ENCODE results near the gene SNX6. TPM values are rescaled to one million over a fixed set of nuclear protein-coding genes. Genes with fewer than 3 reads are reported as not detected.
"Not testable (repeated sequence)": the region's sequence is repeated elsewhere in the genome, so short reads cannot be mapped to it uniquely, and the experiment has no call there.

SNX6 gene
- total and polyA plus RNA-seq, 9 of the 15 experiments (the other 6 are each of a cell fraction or from before 2014, with no cell fraction given): 34.6 to 111 (median 57.5) TPM

- in situ Hi-C loops (cut with MboI); DNase-seq (ENCODE audit: extremely low read depth in 1 of 4, low spot score in 3 of 4); FAIRE-seq; H3K4me3 ChIP-seq; H3K9ac ChIP-seq (ENCODE audit: insufficient read depth in 1 of 2, low read depth in 2 of 2, low read length in 2 of 2); ATAC-seq; H3K9me1 ChIP-seq (ENCODE audit: control insufficient read depth, insufficient read depth, low read length); H3K36me3 ChIP-seq (ENCODE audit: control insufficient read depth, insufficient read depth, low read length); CTCF ChIA-PET (ENCODE audit: low intra/inter-chr PET ratio); H3K27me3 ChIP-seq (ENCODE audit: control insufficient read depth in 2 of 2, insufficient read depth in 2 of 2, low read length in 2 of 2); H3K79me2 ChIP-seq (ENCODE audit: control insufficient read depth, insufficient read depth, low read length); H3K9me3 ChIP-seq (replicated peaks; ENCODE audit: control insufficient read depth, insufficient read depth, low read depth, low read length); H4K20me1 ChIP-seq (replicated peaks; ENCODE audit: control insufficient read depth, insufficient read depth, low read length); H2AFZ ChIP-seq (ENCODE audit: low read depth, low read length); intact Hi-C loops (cut with micrococcal nuclease); H3K27ac ChIP-seq (ENCODE audit: extremely low read depth, low read depth, low read length); BruUV-seq (replicated peaks); H3K4me2 ChIP-seq (ENCODE audit: insufficient read depth, low read length); H3K4me1 ChIP-seq (replicated peaks in 1 of 2; ENCODE audit: control insufficient read depth in 2 of 2, insufficient read depth in 2 of 2, low read length in 2 of 2): not testable (repeated sequence)
- POLR2A ChIA-PET: interaction anchor here (0.6 to 1.6 kb wide), 3 partner anchors 218 to 1277 kb away, joined by 3 to 6 read pairs (median 4); no protein-coding TSS in a partner anchor
- WGBS (ENCODE audit: insufficient coverage, low coverage, missing lambda C conversion rate): 81% methylated on average over 9 of the region's 19 CpGs
These were observed 80.5 kb downstream of the SNX6 start for GRCh38 chr14:34549276-34549966.

GRCh38 chr14:34548472-34548981 is 81.4 kb downstream of the SNX6 start:
- H3K4me2 ChIP-seq (ENCODE audit: insufficient read depth, low read length): no peak overlapping the region
- no peak for FAIRE-seq
- no peak overlapping the region for H3K27ac ChIP-seq (ENCODE audit: extremely low read depth, low read depth, low read length)
- H2AFZ ChIP-seq (ENCODE audit: low read depth, low read length): peak overlapping the region; percentile 23; the same call in 1 of the 2 replicates
- H3K9me1 ChIP-seq (ENCODE audit: control insufficient read depth, insufficient read depth, low read length): no peaks in the 10 kb centered on the region
- POLR2A ChIA-PET: interaction anchor here (0.6 to 1.6 kb wide), 2 partner anchors 217 to 1278 kb away, joined by 4 to 6 read pairs; no protein-coding TSS in a partner anchor
- peaks cover 0 to 3% of the 10 kb centered on the region in 2 experiments; a peak in 3 of 5 replicates for H3K4me1 ChIP-seq (replicated peaks in 1 of 2; ENCODE audit: control insufficient read depth in 2 of 2, insufficient read depth in 2 of 2, low read length in 2 of 2)
- WGBS (ENCODE audit: insufficient coverage, low coverage, missing lambda C conversion rate): 75% methylated on average over 13 of the region's 14 CpGs
- no peaks in the 10 kb centered on the region for H3K9me3 ChIP-seq (replicated peaks; ENCODE audit: control insufficient read depth, insufficient read depth, low read depth, low read length)
- H3K36me3 ChIP-seq (ENCODE audit: control insufficient read depth, insufficient read depth, low read length): no peaks in the 10 kb centered on the region
- no peaks in the 10 kb centered on the region for H3K79me2 ChIP-seq (ENCODE audit: control insufficient read depth, insufficient read depth, low read length)
- peak overlapping the region in 1 of 2 experiments; percentile 50; a peak in 1 of 4 replicates for H3K9ac ChIP-seq (ENCODE audit: insufficient read depth in 1 of 2, low read depth in 2 of 2, low read length in 2 of 2)
- H3K27me3 ChIP-seq (ENCODE audit: control insufficient read depth in 2 of 2, insufficient read depth in 2 of 2, low read length in 2 of 2): no peaks in the 10 kb centered on the region
- peak in 1 of 4 experiments; percentile 5 for DNase-seq (ENCODE audit: extremely low read depth in 1 of 4, low spot score in 3 of 4)
- ATAC-seq: no peak
- CTCF ChIA-PET (ENCODE audit: low intra/inter-chr PET ratio): no interaction called here
- no TSS peak for BruUV-seq (replicated peaks)
- TF ChIP-seq BRD9 (IDR thresholded peaks at IDR 0.05; ENCODE audit: low read depth, partially characterized antibody) (no peak), ZBTB33 (CRISPR knock-in tag; IDR thresholded peaks at IDR 0.05) (peak; percentile 77)
- in situ Hi-C loops (cut with MboI) (no loop called here), intact Hi-C loops (cut with micrococcal nuclease) (no loop called here)
- H4K20me1 ChIP-seq (replicated peaks; ENCODE audit: control insufficient read depth, insufficient read depth, low read length): no peaks in the 10 kb centered on the region
- no peak overlapping the region for H3K4me3 ChIP-seq

GRCh38 chr14:34547136-34547520 is 82.8 kb downstream of the SNX6 start:
- H3K4me1 ChIP-seq (replicated peaks in 1 of 2; ENCODE audit: control insufficient read depth in 2 of 2, insufficient read depth in 2 of 2, low read length in 2 of 2); H3K9me1 ChIP-seq (ENCODE audit: control insufficient read depth, insufficient read depth, low read length); H2AFZ ChIP-seq (ENCODE audit: low read depth, low read length); POLR2A ChIA-PET; in situ Hi-C loops (cut with MboI); H4K20me1 ChIP-seq (replicated peaks; ENCODE audit: control insufficient read depth, insufficient read depth, low read length); H3K27me3 ChIP-seq (ENCODE audit: control insufficient read depth in 2 of 2, insufficient read depth in 2 of 2, low read length in 2 of 2); H3K4me3 ChIP-seq; H3K4me2 ChIP-seq (ENCODE audit: insufficient read depth, low read length); H3K9ac ChIP-seq (ENCODE audit: insufficient read depth in 1 of 2, low read depth in 2 of 2, low read length in 2 of 2); CTCF ChIA-PET (ENCODE audit: low intra/inter-chr PET ratio); H3K36me3 ChIP-seq (ENCODE audit: control insufficient read depth, insufficient read depth, low read length); BruUV-seq (replicated peaks); intact Hi-C loops (cut with micrococcal nuclease); H3K27ac ChIP-seq (ENCODE audit: extremely low read depth, low read depth, low read length); H3K9me3 ChIP-seq (replicated peaks; ENCODE audit: control insufficient read depth, insufficient read depth, low read depth, low read length); DNase-seq (ENCODE audit: extremely low read depth in 1 of 4, low spot score in 3 of 4); H3K79me2 ChIP-seq (ENCODE audit: control insufficient read depth, insufficient read depth, low read length): not testable (repeated sequence)
- ATAC-seq: peak; percentile 68
- WGBS (ENCODE audit: insufficient coverage, low coverage, missing lambda C conversion rate): no CpG with 5 or more reads among the region's 16 CpGs
- FAIRE-seq: peak; percentile 99

All from K562 (cell line).